ENCODE results near the gene ATP6V0C.

Gene ATP6V0C

DNA sequence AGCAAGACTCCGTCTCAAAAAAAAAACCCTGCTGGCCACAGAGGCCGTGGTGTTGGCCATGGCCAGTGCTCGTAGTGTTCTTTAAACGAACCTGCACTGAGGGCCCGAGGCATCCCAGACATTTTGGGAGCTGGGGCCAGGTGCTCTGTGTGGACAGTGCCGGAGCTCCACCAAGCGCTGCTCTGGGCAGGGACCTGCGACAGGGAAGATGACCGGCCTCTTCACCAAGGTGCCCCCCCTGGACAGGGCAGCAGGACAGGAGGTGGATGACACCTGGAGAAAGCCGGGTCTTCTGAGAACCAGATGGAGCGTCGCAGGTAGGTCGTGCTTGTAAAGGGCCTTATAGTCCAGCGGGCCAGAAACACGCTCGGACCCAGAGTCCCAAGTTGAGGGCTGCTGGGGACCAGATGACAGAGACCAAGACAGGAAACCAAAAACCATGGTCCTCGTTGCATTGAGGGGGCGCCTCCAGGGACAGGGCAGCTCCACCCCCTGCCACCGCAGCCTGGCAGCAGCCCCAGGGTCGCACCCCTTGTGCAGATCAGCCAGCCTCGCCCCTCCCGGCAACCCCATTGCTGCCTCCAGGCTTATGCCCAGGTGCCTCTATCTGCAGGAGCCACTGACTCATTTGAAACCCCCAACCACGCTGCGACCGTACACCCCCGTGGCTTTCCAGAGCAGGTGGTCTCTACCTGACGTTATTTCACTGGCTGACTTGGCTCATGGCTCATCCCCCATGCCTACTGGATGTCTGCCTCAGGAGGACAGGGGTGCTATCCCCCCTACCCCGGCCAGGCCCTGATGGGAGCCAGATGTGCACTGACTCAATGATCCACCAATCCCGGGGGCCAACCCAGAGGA is 46.9 kb upstream of the ATP6V0C start:
- Histone ChIP-seq H3K4me1 (ENCODE audit: insufficient read depth, low read length, severe bottlenecking) (peaks cover 38% of the 10 kb centered on the region), H3K27ac (ENCODE audit: low read depth, low read length, poor library complexity, severe bottlenecking) (no peak overlapping the region), H2AFZ (ENCODE audit: low read length) (no peak overlapping the region), H3K9me3 (ENCODE audit: low read length) (no peaks in the 10 kb centered on the region), H3K4me3 (ENCODE audit: low read depth, low read length, poor library complexity, severe bottlenecking) (no peak overlapping the region), H3F3A (ENCODE audit: insufficient read depth, low read length) (no peaks in the 10 kb centered on the region), H3K36me3 (ENCODE audit: insufficient read depth, low read length) (peaks cover 4% of the 10 kb centered on the region; the same call in 1 of the 2 replicates), H3K9me2 (ENCODE audit: low read depth, low read length) (no peaks in the 10 kb centered on the region), H4K20me1 (ENCODE audit: insufficient read depth, low read length) (no peaks in the 10 kb centered on the region), H3K27me3 (ENCODE audit: insufficient read depth, low read length) (peaks cover under 1% of the 10 kb centered on the region), H3K79me2 (ENCODE audit: insufficient read depth, low read length) (no peaks in the 10 kb centered on the region), H3K9ac (ENCODE audit: low read length) (no peak overlapping the region), H3K4me2 (ENCODE audit: low read length) (peak overlapping the region; percentile 66; the same call in 1 of the 2 replicates)
- TF ChIP-seq, protein P1, sequence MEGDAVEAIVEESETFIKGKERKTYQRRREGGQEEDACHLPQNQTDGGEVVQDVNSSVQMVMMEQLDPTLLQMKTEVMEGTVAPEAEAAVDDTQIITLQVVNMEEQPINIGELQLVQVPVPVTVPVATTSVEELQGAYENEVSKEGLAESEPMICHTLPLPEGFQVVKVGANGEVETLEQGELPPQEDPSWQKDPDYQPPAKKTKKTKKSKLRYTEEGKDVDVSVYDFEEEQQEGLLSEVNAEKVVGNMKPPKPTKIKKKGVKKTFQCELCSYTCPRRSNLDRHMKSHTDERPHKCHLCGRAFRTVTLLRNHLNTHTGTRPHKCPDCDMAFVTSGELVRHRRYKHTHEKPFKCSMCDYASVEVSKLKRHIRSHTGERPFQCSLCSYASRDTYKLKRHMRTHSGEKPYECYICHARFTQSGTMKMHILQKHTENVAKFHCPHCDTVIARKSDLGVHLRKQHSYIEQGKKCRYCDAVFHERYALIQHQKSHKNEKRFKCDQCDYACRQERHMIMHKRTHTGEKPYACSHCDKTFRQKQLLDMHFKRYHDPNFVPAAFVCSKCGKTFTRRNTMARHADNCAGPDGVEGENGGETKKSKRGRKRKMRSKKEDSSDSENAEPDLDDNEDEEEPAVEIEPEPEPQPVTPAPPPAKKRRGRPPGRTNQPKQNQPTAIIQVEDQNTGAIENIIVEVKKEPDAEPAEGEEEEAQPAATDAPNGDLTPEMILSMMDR (IDR thresholded peaks at IDR 0.05; ENCODE audit: low read length): no peak
- TF ChIP-seq EZH2 (IDR thresholded peaks at IDR 0.05; ENCODE audit: borderline replicate concordance, low read length): no peak

DNA sequence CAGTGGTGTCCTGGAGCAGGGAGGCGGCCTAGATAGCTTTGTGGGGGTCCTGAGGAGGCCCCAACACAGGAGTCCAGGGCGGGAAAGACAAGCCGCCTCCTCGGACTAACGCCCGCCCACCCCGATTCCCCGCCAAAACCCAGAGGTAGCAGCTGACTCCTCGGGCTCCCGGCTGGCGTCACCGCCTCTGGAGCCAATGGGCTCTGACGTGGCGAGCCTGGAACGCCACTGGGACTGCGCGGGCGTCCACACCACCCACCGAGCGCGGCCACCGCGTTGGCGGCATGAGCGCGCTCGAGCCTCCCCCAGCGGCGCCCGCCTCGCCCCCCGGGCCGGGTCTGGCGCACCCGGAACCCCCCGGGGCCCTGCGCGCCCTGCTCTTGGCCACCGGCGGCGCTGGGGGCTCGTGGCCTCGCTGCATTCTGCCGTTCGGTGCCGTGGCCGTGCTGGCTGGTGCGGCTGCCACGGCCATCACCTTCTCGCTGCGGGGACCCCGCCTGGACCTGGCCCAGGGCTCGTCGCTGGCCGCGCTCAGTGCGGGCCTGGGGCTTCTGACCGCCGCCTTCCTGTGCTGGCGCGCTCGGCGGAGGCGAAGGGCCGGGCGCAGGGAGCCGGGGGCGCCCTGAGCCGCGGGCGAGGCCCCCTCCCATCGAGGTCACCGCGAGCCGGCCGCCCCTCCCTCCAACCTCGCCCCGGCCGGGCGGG is 46.1 kb upstream of the ATP6V0C start:
- Histone ChIP-seq H3K9me2 (ENCODE audit: low read depth, low read length) (no peaks in the 10 kb centered on the region), H3K36me3 (ENCODE audit: insufficient read depth, low read length) (peaks cover 4% of the 10 kb centered on the region; the same call in 1 of the 2 replicates), H3K4me2 (ENCODE audit: low read length) (peak overlapping the region; percentile 66), H3K4me3 (ENCODE audit: low read depth, low read length, poor library complexity, severe bottlenecking) (peak overlapping the region; percentile 45), H3F3A (ENCODE audit: insufficient read depth, low read length) (no peaks in the 10 kb centered on the region), H3K27ac (ENCODE audit: low read depth, low read length, poor library complexity, severe bottlenecking) (no peak overlapping the region), H3K4me1 (ENCODE audit: insufficient read depth, low read length, severe bottlenecking) (peaks cover 41% of the 10 kb centered on the region), H3K79me2 (ENCODE audit: insufficient read depth, low read length) (no peaks in the 10 kb centered on the region), H4K20me1 (ENCODE audit: insufficient read depth, low read length) (no peaks in the 10 kb centered on the region), H3K27me3 (ENCODE audit: insufficient read depth, low read length) (peaks cover 8% of the 10 kb centered on the region), H2AFZ (ENCODE audit: low read length) (no peak overlapping the region), H3K9me3 (ENCODE audit: low read length) (no peaks in the 10 kb centered on the region), H3K9ac (ENCODE audit: low read length) (peak overlapping the region; percentile 53; the same call in 1 of the 2 replicates)
- TF ChIP-seq EZH2 (IDR thresholded peaks at IDR 0.05; ENCODE audit: borderline replicate concordance, low read length): no peak
- TF ChIP-seq, protein P1 (IDR thresholded peaks at IDR 0.05; ENCODE audit: low read length): no peak

DNA sequence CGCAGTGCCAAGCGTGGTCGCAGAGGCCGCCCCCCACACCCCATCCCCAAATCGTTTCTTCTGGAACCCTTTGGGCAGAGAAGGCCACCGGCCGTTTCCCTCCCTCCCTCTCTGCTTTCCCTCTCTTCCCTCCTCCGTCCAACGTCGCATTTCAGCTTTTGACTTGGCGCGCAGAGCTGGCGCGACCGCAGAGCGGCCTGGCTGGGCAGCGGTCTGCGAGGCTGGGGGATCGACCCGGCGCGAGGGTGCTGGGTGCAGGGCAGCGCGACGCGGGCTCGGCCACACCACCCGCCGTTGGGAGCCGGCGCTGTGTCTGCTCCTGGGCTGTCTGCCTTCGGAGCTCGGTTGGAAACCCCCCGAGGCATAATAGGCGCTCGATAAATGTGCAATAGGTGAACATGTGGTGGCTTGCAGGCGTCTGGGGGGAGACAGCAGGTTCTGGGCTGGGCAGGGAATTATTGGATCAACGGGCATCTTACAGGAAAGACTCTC is 45.5 kb upstream of the ATP6V0C start:
- Histone ChIP-seq H3K4me1 (ENCODE audit: insufficient read depth, low read length, severe bottlenecking) (peaks cover 44% of the 10 kb centered on the region), H3K9ac (ENCODE audit: low read length) (peak overlapping the region; percentile 53; the same call in 1 of the 2 replicates), H3K36me3 (ENCODE audit: insufficient read depth, low read length) (peaks cover 4% of the 10 kb centered on the region; the same call in 1 of the 2 replicates), H4K20me1 (ENCODE audit: insufficient read depth, low read length) (no peaks in the 10 kb centered on the region), H3F3A (ENCODE audit: insufficient read depth, low read length) (no peaks in the 10 kb centered on the region), H3K79me2 (ENCODE audit: insufficient read depth, low read length) (no peaks in the 10 kb centered on the region), H3K4me2 (ENCODE audit: low read length) (peak overlapping the region; percentile 66), H3K27me3 (ENCODE audit: insufficient read depth, low read length) (peaks cover 14% of the 10 kb centered on the region), H3K27ac (ENCODE audit: low read depth, low read length, poor library complexity, severe bottlenecking) (no peak overlapping the region), H3K9me3 (ENCODE audit: low read length) (no peaks in the 10 kb centered on the region), H3K4me3 (ENCODE audit: low read depth, low read length, poor library complexity, severe bottlenecking) (peak overlapping the region; percentile 45), H2AFZ (ENCODE audit: low read length) (no peak overlapping the region), H3K9me2 (ENCODE audit: low read depth, low read length) (no peaks in the 10 kb centered on the region)
- TF ChIP-seq EZH2 (IDR thresholded peaks at IDR 0.05; ENCODE audit: borderline replicate concordance, low read length): no peak
- TF ChIP-seq, protein P1 (IDR thresholded peaks at IDR 0.05; ENCODE audit: low read length): no peak

Measured in OCI-LY1 (cell line).